GM12864 (cell line): ENCODE data around the gene RAN.

ENCODE experiments used
- DNase-seq: peaks from one replicate; pipeline ENCODE4 v3.0.0-alpha.2; 2011; ENCODE audit warnings: low read depth
- H3K4me3 ChIP-seq: 2 replicates; pipeline ENCODE4 v1.5.1; 2011; ENCODE audit warnings: mild to moderate bottlenecking, low read depth, low read length, control low read depth
- TF ChIP-seq, protein P1 (sequence below): IDR thresholded peaks from 2 replicates; pipeline ENCODE4 v1.5.1; 2011; ENCODE audit warnings: low read depth, mild to moderate bottlenecking, moderate library complexity, low read length, control low read depth, inconsistent platforms; ENCODE audit errors: missing control alignments

Gene RAN

DNA sequence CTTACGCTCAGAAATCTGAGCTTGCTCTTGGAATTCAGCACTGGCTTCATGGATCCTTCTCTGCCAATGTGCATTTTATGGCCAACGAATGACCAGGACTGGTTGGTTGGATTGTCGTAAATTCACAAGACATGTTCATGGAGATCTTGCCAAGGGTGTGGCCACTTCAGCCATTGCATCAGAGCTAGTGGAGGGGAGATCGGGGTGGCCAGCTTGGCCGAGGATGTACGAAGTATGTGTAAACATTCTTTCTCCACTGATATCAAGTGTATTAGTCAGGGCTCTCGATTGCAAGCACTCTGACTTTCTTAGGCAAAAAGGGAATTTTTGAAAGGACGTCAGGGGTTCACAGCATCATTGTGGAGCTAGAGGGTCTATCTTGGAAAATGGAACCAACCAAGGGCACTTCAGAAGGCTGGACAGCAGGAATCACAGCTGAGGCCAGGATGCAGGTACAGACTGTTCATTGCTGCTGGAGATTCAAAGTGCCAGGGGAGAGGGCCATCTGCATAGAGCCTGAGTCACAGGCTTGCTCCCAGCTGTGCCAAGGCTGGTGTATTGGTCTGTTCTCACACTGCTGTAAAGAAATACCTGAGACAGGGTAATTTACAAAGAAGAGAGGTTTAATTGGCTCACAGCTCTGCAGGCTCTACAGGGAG lies 49.0 kb downstream of the RAN start:
- H3K4me3 ChIP-seq: no peak overlapping the region
- DNase-seq: no peak
- TF ChIP-seq, protein P1, sequence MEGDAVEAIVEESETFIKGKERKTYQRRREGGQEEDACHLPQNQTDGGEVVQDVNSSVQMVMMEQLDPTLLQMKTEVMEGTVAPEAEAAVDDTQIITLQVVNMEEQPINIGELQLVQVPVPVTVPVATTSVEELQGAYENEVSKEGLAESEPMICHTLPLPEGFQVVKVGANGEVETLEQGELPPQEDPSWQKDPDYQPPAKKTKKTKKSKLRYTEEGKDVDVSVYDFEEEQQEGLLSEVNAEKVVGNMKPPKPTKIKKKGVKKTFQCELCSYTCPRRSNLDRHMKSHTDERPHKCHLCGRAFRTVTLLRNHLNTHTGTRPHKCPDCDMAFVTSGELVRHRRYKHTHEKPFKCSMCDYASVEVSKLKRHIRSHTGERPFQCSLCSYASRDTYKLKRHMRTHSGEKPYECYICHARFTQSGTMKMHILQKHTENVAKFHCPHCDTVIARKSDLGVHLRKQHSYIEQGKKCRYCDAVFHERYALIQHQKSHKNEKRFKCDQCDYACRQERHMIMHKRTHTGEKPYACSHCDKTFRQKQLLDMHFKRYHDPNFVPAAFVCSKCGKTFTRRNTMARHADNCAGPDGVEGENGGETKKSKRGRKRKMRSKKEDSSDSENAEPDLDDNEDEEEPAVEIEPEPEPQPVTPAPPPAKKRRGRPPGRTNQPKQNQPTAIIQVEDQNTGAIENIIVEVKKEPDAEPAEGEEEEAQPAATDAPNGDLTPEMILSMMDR: no peak

DNA sequence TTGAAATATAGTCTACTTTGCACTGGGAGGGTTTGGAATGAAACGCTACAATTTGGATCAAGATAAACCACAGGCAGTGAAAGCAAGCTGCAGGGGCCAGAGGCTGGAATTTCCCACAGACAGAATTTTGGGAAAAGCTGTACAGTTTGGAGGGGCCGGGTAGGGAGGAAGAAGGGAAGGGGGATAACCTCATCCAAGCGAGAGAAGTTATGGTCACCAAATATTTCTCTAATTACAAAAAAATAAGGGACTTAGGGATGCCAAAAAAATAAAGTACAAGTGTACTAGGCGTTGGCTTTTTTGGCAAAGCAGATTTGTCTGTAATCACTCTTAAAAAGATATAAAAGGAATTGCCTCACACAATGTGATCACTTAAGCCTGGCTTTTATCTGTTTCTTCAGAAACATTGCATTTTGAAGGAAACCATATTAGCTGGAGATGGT lies 50.7 kb downstream of the RAN start:
- TF ChIP-seq, protein P1: no peak

GRCh38 chr12:130924966-130925665 lies 53.2 kb downstream of the RAN start:
- TF ChIP-seq, protein P1: no peak
- H3K4me3 ChIP-seq: no peak overlapping the region
- DNase-seq: no peak

More for the DNA sequence above, 50.7 kb downstream of the RAN start:
- no peak for DNase-seq
- no peak overlapping the region for H3K4me3 ChIP-seq

DNA sequence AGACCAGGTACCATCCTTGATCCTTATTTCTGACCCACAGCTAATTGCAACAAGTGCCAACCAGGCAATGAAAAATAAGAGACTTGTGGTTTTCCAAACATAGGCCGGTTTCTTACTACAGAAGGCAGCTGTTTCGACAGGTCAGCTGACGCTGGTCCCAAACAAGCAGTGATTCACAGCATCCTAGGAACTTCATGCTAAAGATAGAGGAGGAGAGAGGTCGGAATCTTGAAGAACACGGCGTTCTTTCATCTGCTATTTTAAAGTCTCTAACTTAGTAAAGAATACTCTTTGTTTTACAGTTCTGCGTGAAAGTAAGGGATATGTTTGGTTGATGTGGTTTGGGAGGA lies 53.8 kb downstream of the RAN start:
- H3K4me3 ChIP-seq: no peak overlapping the region
- DNase-seq: no peak
- TF ChIP-seq, protein P1: no peak
